ENCODE measurements around the gene OIP5. TPM values are rescaled to one million over a fixed set of nuclear protein-coding genes. Genes with fewer than 3 reads are reported as not detected.

The OIP5 gene
- total and polyA plus RNA-seq, 2 donors (not counting 3 experiments of a cell fraction or from before 2014, with no cell fraction given), result 11.4 to 11.8 TPM

DNA sequence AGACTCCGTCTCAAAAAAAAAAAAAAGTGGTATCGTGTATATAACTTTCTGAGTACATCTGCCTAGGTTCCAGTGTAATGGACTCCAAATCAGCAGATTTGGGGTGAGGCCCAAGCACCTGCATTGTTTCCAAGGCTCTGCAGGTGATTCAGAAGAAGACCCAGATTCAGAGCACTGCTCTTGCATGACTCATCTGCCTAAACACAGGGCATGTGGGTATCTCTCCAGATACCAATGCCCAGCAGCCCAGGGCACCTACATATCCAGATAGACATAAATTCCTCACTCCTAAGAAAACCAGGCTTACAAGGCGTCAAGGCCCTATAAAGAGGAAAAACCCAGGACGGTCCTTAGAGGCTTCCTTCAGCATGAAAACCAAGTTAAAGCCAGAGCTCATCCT is 45.6 kb upstream of the OIP5 start:
- no peak overlapping the region for H3K27ac ChIP-seq (ENCODE audit: insufficient read depth, low read depth, low read length)
- no peak overlapping the region for H3K4me2 ChIP-seq (ENCODE audit: insufficient read depth, low read length)
- DNase-seq (ENCODE audit: low read depth, low spot score) (no peak), FAIRE-seq (no peak)
- H3K36me3 ChIP-seq (ENCODE audit: control insufficient read depth in 2 of 2, extremely low read depth in 1 of 2, insufficient read depth in 2 of 2, low read length in 2 of 2), result peaks cover 5 to 16% of the 10 kb centered on the region in 2 experiments
- H3K9ac ChIP-seq (replicated peaks; ENCODE audit: extremely low read depth, insufficient read depth, low read length), result no peak overlapping the region
- BruUV-seq (replicated peaks), result no TSS peak
- no peaks in the 10 kb centered on the region for H3K9me3 ChIP-seq (replicated peaks; ENCODE audit: control insufficient read depth, insufficient read depth, low read length)
- CTCF ChIA-PET, result no interaction called here
- no peak for TF ChIP-seq POLR2A (IDR thresholded peaks at IDR 0.05; ENCODE audit: low read depth, low read length)
- no peak for TF ChIP-seq GATA2 (IDR thresholded peaks at IDR 0.05; ENCODE audit: insufficient read depth, insufficient read length, low read depth, low read length)
- TF ChIP-seq, protein P1, sequence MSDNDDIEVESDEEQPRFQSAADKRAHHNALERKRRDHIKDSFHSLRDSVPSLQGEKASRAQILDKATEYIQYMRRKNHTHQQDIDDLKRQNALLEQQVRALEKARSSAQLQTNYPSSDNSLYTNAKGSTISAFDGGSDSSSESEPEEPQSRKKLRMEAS (IDR thresholded peaks at IDR 0.05; ENCODE audit: insufficient read depth, insufficient read length), result no peak
- no peak for TF ChIP-seq MYC (IDR thresholded peaks at IDR 0.05; ENCODE audit: low read depth, low read length)
- TF ChIP-seq POLR2AphosphoS5 (IDR thresholded peaks at IDR 0.05; ENCODE audit: insufficient read depth, low read depth, low read length), result no peak
- TF ChIP-seq JUN (IDR thresholded peaks at IDR 0.05; ENCODE audit: borderline replicate concordance, insufficient read depth, insufficient read length, low read depth), result no peak
- no peaks in the 10 kb centered on the region for H3K4me1 ChIP-seq (ENCODE audit: control insufficient read depth, extremely low read depth, insufficient read depth, low read length)
- no peak overlapping the region for H2AFZ ChIP-seq (ENCODE audit: low read depth, low read length)
- no peak overlapping the region for H3K4me3 ChIP-seq (replicated peaks in 1 of 3; ENCODE audit: insufficient read depth in 1 of 3, low read depth in 1 of 3, low read length in 3 of 3)
- POLR2A ChIA-PET, result no interaction called here
- no peaks in the 10 kb centered on the region for H3K27me3 ChIP-seq (ENCODE audit: control insufficient read depth in 2 of 2, insufficient read depth in 2 of 2, low read length in 2 of 2)
- intact Hi-C loops (cut with micrococcal nuclease) (no loop called here), dilution Hi-C loops (cut with MboI; ENCODE audit: extremely low pct_ligation_motif_present, low sequenced_read_pairs) (no loop called here)
- H3K9me1 ChIP-seq (replicated peaks; ENCODE audit: control insufficient read depth, extremely low read depth, insufficient read depth, low read length), result no peaks in the 10 kb centered on the region
- no peaks in the 10 kb centered on the region for H3K79me2 ChIP-seq (ENCODE audit: control insufficient read depth, insufficient read depth, low read length)
- H4K20me1 ChIP-seq (replicated peaks; ENCODE audit: control insufficient read depth, extremely low read depth, insufficient read depth, low read length), result no peaks in the 10 kb centered on the region

DNA sequence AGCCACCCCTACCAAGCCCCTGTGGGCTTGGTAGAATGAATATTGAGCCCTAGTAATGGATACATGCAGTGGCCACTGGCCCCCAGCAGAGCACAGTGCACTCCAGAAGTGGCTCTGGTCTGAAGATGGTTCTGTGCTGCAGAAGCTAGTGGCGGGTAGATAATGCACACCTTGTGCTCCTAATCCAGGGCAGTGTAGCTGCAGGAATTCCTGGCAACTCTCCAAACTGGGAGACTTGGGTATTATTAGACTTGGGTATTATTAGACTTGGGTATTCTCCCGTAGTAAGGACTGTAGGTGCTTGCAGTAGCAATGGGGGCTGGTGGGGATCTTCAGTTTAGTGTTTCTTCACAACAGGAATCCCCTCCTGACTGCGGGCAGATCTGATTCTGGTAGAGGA is 35.0 kb upstream of the OIP5 start:
- Histone ChIP-seq H3K79me2 (ENCODE audit: control insufficient read depth, insufficient read depth, low read length) (no peaks in the 10 kb centered on the region), H3K4me2 (ENCODE audit: insufficient read depth, low read length) (no peak overlapping the region), H2AFZ (ENCODE audit: low read depth, low read length) (no peak overlapping the region), H3K4me3 (replicated peaks in 1 of 3; ENCODE audit: insufficient read depth in 1 of 3, low read depth in 1 of 3, low read length in 3 of 3) (no peak overlapping the region), H3K9me1 (replicated peaks; ENCODE audit: control insufficient read depth, extremely low read depth, insufficient read depth, low read length) (no peaks in the 10 kb centered on the region), H3K27ac (ENCODE audit: insufficient read depth, low read depth, low read length) (no peak overlapping the region), H4K20me1 (replicated peaks; ENCODE audit: control insufficient read depth, extremely low read depth, insufficient read depth, low read length) (no peaks in the 10 kb centered on the region), H3K9me3 (replicated peaks; ENCODE audit: control insufficient read depth, insufficient read depth, low read length) (no peaks in the 10 kb centered on the region), H3K4me1 (ENCODE audit: control insufficient read depth, extremely low read depth, insufficient read depth, low read length) (no peaks in the 10 kb centered on the region), H3K27me3 (ENCODE audit: control insufficient read depth in 2 of 2, insufficient read depth in 2 of 2, low read length in 2 of 2) (no peaks in the 10 kb centered on the region), H3K9ac (replicated peaks; ENCODE audit: extremely low read depth, insufficient read depth, low read length) (no peak overlapping the region), H3K36me3 (ENCODE audit: control insufficient read depth in 2 of 2, extremely low read depth in 1 of 2, insufficient read depth in 2 of 2, low read length in 2 of 2) (peaks cover 7 to 23% of the 10 kb centered on the region in 2 experiments)
- ChIA-PET POLR2A (no interaction called here), CTCF (interaction anchor here (0.9 kb wide), 1 partner anchor 437 kb away, joined by 4 read pairs; no protein-coding TSS in a partner anchor)
- intact Hi-C loops (cut with micrococcal nuclease) (no loop called here), dilution Hi-C loops (cut with MboI; ENCODE audit: extremely low pct_ligation_motif_present, low sequenced_read_pairs) (no loop called here)
- TF ChIP-seq JUN (IDR thresholded peaks at IDR 0.05; ENCODE audit: borderline replicate concordance, insufficient read depth, insufficient read length, low read depth), result no peak
- FAIRE-seq (no peak), DNase-seq (ENCODE audit: low read depth, low spot score) (no peak)
- BruUV-seq (replicated peaks), result no TSS peak

All from endothelial cell of umbilical vein (primary cell).